GM20000 (cell line): Measurements from ENCODE around the gene EPHA8.

Experiments used
- DNase-seq: peaks from one replicate; pipeline ENCODE4 v3.0.0; 2012; ENCODE audit warnings: low spot score
- CTCF ChIP-seq: IDR thresholded peaks from 2 replicates; pipeline ENCODE4 v1.5.1; 2012; ENCODE audit warnings: mild to moderate bottlenecking, control low read depth; ENCODE audit errors: extremely low read depth, missing control alignments

EPHA8 gene

GRCh38 chr1:22594396-22594795 lies 31.1 kb downstream of the EPHA8 start:
- no peak for DNase-seq
- no peak for TF ChIP-seq CTCF

- TF ChIP-seq CTCF, result no peak
- DNase-seq, result no peak
Measured at GRCh38 chr1:22595108-22595507, 31.8 kb downstream of the EPHA8 start.

GRCh38 chr1:22597301-22597965 lies 34.1 kb downstream of the EPHA8 start:
- TF ChIP-seq CTCF, result no peak
- no peak for DNase-seq

- TF ChIP-seq CTCF, result no peak
- no peak for DNase-seq
Measured at GRCh38 chr1:22597996-22598395, 34.7 kb downstream of the EPHA8 start.

GRCh38 chr1:22598736-22599135 lies 35.4 kb downstream of the EPHA8 start:
- TF ChIP-seq CTCF, result no peak
- DNase-seq, result no peak

GRCh38 chr1:22600071-22600816 lies 37.0 kb downstream of the EPHA8 start:
- TF ChIP-seq CTCF, result no peak
- DNase-seq, result no peak

GRCh38 chr1:22600817-22601605 lies 37.7 kb downstream of the EPHA8 start:
- TF ChIP-seq CTCF, result no peak
- DNase-seq, result no peak
